H9 (cell line): ENCODE measurements around the gene JPH2. TPM values are rescaled to one million over a fixed set of nuclear protein-coding genes. Genes with fewer than 3 reads are reported as not detected.

Experiments used
- DNase-seq: peaks from one replicate; pipeline ENCODE4 v3.0.0-alpha.2; 2017
- H2AFZ ChIP-seq: one replicate; pipeline ENCODE4 v1.6.1; 2013; ENCODE audit warnings: mild to moderate bottlenecking, low read length, control low read depth, moderate library complexity
- H2AK5ac ChIP-seq: 2 replicates; pipeline ENCODE4 v1.6.1; 2013; ENCODE audit warnings: low read length, control low read depth, mixed read lengths; ENCODE audit not compliant: insufficient read length
- H2BK120ac ChIP-seq: one replicate; pipeline ENCODE4 v1.6.1; 2013; ENCODE audit warnings: low read depth, mild to moderate bottlenecking, low read length, control low read depth, inconsistent platforms; ENCODE audit not compliant: poor library complexity, severe bottlenecking
- H2BK12ac ChIP-seq: 2 replicates; pipeline ENCODE4 v1.6.1; 2013; ENCODE audit warnings: low read length, control low read depth, mixed read lengths, low read depth; ENCODE audit not compliant: insufficient read length
- H2BK15ac ChIP-seq: 2 replicates; pipeline ENCODE4 v1.6.1; 2013; ENCODE audit warnings: low read depth, low read length, control low read depth
- H2BK20ac ChIP-seq: one replicate; pipeline ENCODE4 v1.6.1; 2013; ENCODE audit warnings: low read depth, mild to moderate bottlenecking, low read length, control low read depth, inconsistent platforms; ENCODE audit not compliant: poor library complexity, severe bottlenecking
- H2BK5ac ChIP-seq: 2 replicates; pipeline ENCODE4 v1.6.1; 2013; ENCODE audit warnings: low read length, control low read depth, mixed read lengths; ENCODE audit not compliant: insufficient read length
- H3K14ac ChIP-seq: 2 replicates; pipeline ENCODE4 v1.6.1; 2013; ENCODE audit warnings: low read length, control low read depth; ENCODE audit not compliant: insufficient read depth
- H3K18ac ChIP-seq: 2 replicates; pipeline ENCODE4 v1.6.1; 2013; ENCODE audit warnings: low read depth, mild to moderate bottlenecking, mixed read lengths, low read length, control low read depth; ENCODE audit not compliant: insufficient read length
- H3K23ac ChIP-seq: 2 replicates; pipeline ENCODE4 v1.6.1; 2013; ENCODE audit warnings: low read length, control low read depth, mixed read lengths, low read depth; ENCODE audit not compliant: insufficient read length
- H3K23me2 ChIP-seq: 2 replicates; pipeline ENCODE4 v1.6.1; 2013; ENCODE audit warnings: low read depth, mild to moderate bottlenecking, mixed read lengths, low read length, control low read depth; ENCODE audit not compliant: insufficient read length, poor library complexity, severe bottlenecking
- H3K27ac ChIP-seq: 2 replicates; pipeline ENCODE4 v1.5.1; 2013; ENCODE audit warnings: low read length, control low read depth, mixed read lengths, low read depth; ENCODE audit not compliant: insufficient read length
- H3K27me3 ChIP-seq: 2 replicates; pipeline ENCODE4 v1.6.1; 2013; ENCODE audit warnings: low read length, control low read depth, inconsistent platforms; ENCODE audit not compliant: insufficient read depth
- H3K4ac ChIP-seq: 2 replicates; pipeline ENCODE4 v1.6.1; 2013; ENCODE audit warnings: low read depth, mild to moderate bottlenecking, control low read depth, inconsistent platforms, low read length, moderate library complexity
- H3K4me1 ChIP-seq: 2 replicates; pipeline ENCODE4 v1.6.1; 2013; ENCODE audit warnings: low read length, control low read depth, inconsistent platforms; ENCODE audit not compliant: insufficient read depth
- H3K4me2 ChIP-seq: 2 replicates; pipeline ENCODE4 v1.6.1; 2013; ENCODE audit warnings: low read length, control low read depth, mixed read lengths; ENCODE audit not compliant: insufficient read length, insufficient read depth
- H3K56ac ChIP-seq: 2 replicates; pipeline ENCODE4 v1.6.1; 2013; ENCODE audit warnings: low read depth, mild to moderate bottlenecking, mixed read lengths, low read length, control low read depth; ENCODE audit not compliant: insufficient read length
- H3K79me1 ChIP-seq: 2 replicates; pipeline ENCODE4 v1.6.1; 2013; ENCODE audit warnings: low read depth, mild to moderate bottlenecking, moderate library complexity, low read length, control low read depth, inconsistent platforms; ENCODE audit not compliant: insufficient read depth, poor library complexity, severe bottlenecking
- H3K79me2 ChIP-seq: 2 replicates; pipeline ENCODE4 v1.6.1; 2013; ENCODE audit warnings: low read length, control low read depth, inconsistent platforms; ENCODE audit not compliant: insufficient read depth
- H3K9ac ChIP-seq: 2 replicates; pipeline ENCODE4 v1.6.1; 2013; ENCODE audit warnings: low read length, control low read depth, mixed read lengths; ENCODE audit not compliant: insufficient read length; ENCODE audit errors: extremely low read depth
- H3K9me3 ChIP-seq: one replicate; pipeline ENCODE4 v1.6.1; 2013; ENCODE audit warnings: low read depth, low read length, inconsistent platforms; ENCODE audit not compliant: control insufficient read depth
- H3T11ph ChIP-seq: one replicate; pipeline ENCODE4 v1.6.1; 2013; ENCODE audit warnings: mild to moderate bottlenecking, low read length, control low read depth, inconsistent platforms
- H4K20me1 ChIP-seq: one replicate; pipeline ENCODE4 v1.6.1; 2013; ENCODE audit not compliant: control insufficient read depth, insufficient read length, insufficient read depth
- H4K5ac ChIP-seq: 2 replicates; pipeline ENCODE4 v1.6.1; 2013; ENCODE audit warnings: low read depth, mild to moderate bottlenecking, mixed read lengths, low read length, control low read depth; ENCODE audit not compliant: insufficient read length
- H4K8ac ChIP-seq: replicated peaks from 2 replicates; pipeline ENCODE4 v1.6.1; 2013; ENCODE audit warnings: low read length, control low read depth, mixed read lengths, low read depth; ENCODE audit not compliant: insufficient read length
- H4K91ac ChIP-seq: 2 replicates; pipeline ENCODE4 v1.6.1; 2013; ENCODE audit warnings: low read depth, mild to moderate bottlenecking, moderate library complexity, mixed read lengths, low read length, control low read depth; ENCODE audit not compliant: insufficient read length
- H3K27ac Mint-ChIP-seq, 3 experiments: 2 replicates in 2 of 3; 3 replicates in 1 of 3; pipeline ENCODE4 v1.8.0; 2020 to 2021; ENCODE audit warnings: mixed read lengths in 3 of 3, mild to moderate bottlenecking in 1 of 3, moderate library complexity in 1 of 3
- H3K27me3 Mint-ChIP-seq: 2 replicates; pipeline ENCODE4 v1.8.0; 2021; ENCODE audit warnings: low read depth, mild to moderate bottlenecking, moderate library complexity, mixed read lengths
- H3K36me3 Mint-ChIP-seq, 3 experiments: 2 replicates in 2 of 3; 3 replicates in 1 of 3; pipeline ENCODE4 v1.8.0; 2020 to 2021; ENCODE audit warnings: low read depth in 3 of 3, mixed read lengths in 3 of 3; ENCODE audit not compliant: insufficient read depth in 1 of 3
- H3K4me1 Mint-ChIP-seq, 2 experiments: 2 replicates each; pipeline ENCODE4 v1.8.0; 2020; ENCODE audit warnings: mixed read lengths in 2 of 2
- H3K4me3 Mint-ChIP-seq, 2 experiments: 2 replicates in 1 of 2; 3 replicates in 1 of 2; pipeline ENCODE4 v1.8.0; 2020 to 2021; ENCODE audit warnings: mild to moderate bottlenecking in 2 of 2, mixed read lengths in 2 of 2, moderate library complexity in 1 of 2
- H3K9me3 Mint-ChIP-seq, 2 experiments: 2 replicates in 1 of 2; 3 replicates in 1 of 2; pipeline ENCODE4 v1.8.0; 2020; ENCODE audit warnings: mild to moderate bottlenecking in 2 of 2, mixed read lengths in 2 of 2, moderate library complexity in 1 of 2
- CTCF ChIP-seq: fragments of 200-600 bp; sonication (generic); conservative IDR thresholded peaks from 3 replicates; pipeline ENCODE4 v1.8.0; 2021; ENCODE audit warnings: antibody characterized with exemption, mild to moderate bottlenecking
- WGBS: extraction: QIAGEN DNeasy Blood & Tissue Kit; methylation state at CpG from one replicate; pipeline ENCODE4 v1.1.7; 2013; ENCODE audit warnings: missing lambda C conversion rate, low lambda C conversion rate, mixed read lengths; ENCODE audit not compliant: insufficient read length; ENCODE audit errors: extremely low coverage; 5-methylcytosine and 5-hydroxymethylcytosine counted together
- total RNA-seq: library from RNA; stranded (reverse); gene quantifications from 2 replicates; pipeline ENCODE4 v1.2.1, GENCODE V29; 2021

JPH2 gene
- total RNA-seq, 1 experiment from 2014 or later, result 0.31 TPM

- Histone ChIP-seq H4K91ac (no peak overlapping the region), H3K79me1 (no peaks in the 10 kb centered on the region), H2BK15ac (no peak overlapping the region), H3K4ac (no peak overlapping the region), H2AFZ (no peak overlapping the region), H3K23me2 (no peaks in the 10 kb centered on the region), H3K79me2 (no peaks in the 10 kb centered on the region), H3T11ph (no peak overlapping the region), H3K56ac (no peak overlapping the region), H3K14ac (no peak overlapping the region; the same call in 1 of the 2 replicates), H4K8ac (no peak overlapping the region), H3K27me3 (no peaks in the 10 kb centered on the region), H2BK20ac (no peak overlapping the region), H3K27ac (no peak overlapping the region), H2BK5ac (no peak overlapping the region), H3K9ac (no peak overlapping the region), H2AK5ac (no peak overlapping the region), H3K18ac (no peak overlapping the region), H4K5ac (no peak overlapping the region), H3K23ac (no peak overlapping the region), H4K20me1 (no peaks in the 10 kb centered on the region), H3K4me1 (no peaks in the 10 kb centered on the region), H3K4me2 (no peak overlapping the region), H2BK12ac (no peak overlapping the region), H2BK120ac (no peak overlapping the region), H3K9me3 (no peaks in the 10 kb centered on the region)
- no peaks in the 10 kb centered on the region for H3K9me3 Mint-ChIP-seq
- H3K27me3 Mint-ChIP-seq, result no peaks in the 10 kb centered on the region; the same call in 1 of the 2 replicates
- peak; percentile 70 for TF ChIP-seq CTCF
- peak; percentile 76 for DNase-seq
- no CpG with 5 or more reads among the region's 7 CpGs for WGBS
- H3K4me1 Mint-ChIP-seq, result peaks cover 13 to 20% of the 10 kb centered on the region in 2 experiments
- H3K36me3 Mint-ChIP-seq, result no peaks in the 10 kb centered on the region
- H3K4me3 Mint-ChIP-seq, result no peak overlapping the region
- peak overlapping the region; percentile 53 to 91 (median 86); a peak in 5 of 7 replicates for H3K27ac Mint-ChIP-seq
Measured at GRCh38 chr20:44222633-44223368, 35.8 kb upstream of the JPH2 start.
